ENCODE results near the gene PLA2G4A. TPM values are rescaled to one million over a fixed set of nuclear protein-coding genes. Genes with fewer than 3 reads are reported as not detected.

Gene PLA2G4A
- total and polyA plus RNA-seq, 2 donors (not counting 3 experiments of a cell fraction or from before 2014, with no cell fraction given): 8.2 to 13.3 TPM

DNA sequence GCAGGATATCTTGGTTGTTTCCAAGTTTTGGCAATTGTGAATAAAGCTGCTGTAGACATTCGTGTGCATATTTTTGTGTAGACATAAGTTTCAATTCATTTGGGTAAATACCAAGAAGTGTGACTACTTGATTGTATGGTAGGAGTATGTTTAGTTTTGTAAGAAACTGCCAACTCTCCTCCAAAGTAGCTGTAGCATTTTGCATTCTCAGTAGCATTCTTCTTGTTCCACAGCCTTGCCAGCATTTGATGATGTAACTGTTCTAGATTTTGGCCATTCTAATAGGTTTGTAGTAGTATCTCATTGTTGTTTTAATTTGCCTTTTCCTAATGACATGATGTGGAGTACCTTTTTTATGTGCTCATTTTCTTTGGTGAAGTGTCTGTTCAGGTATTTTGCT, 38.6 kb upstream of the PLA2G4A start:
- Histone ChIP-seq H3K4me2 (ENCODE audit: insufficient read depth, low read length) (no peak overlapping the region), H3K9me3 (replicated peaks; ENCODE audit: control insufficient read depth, insufficient read depth, low read length) (no peaks in the 10 kb centered on the region), H3K4me3 (replicated peaks in 1 of 3; ENCODE audit: insufficient read depth in 1 of 3, low read depth in 1 of 3, low read length in 3 of 3) (no peak overlapping the region), H3K4me1 (ENCODE audit: control insufficient read depth, extremely low read depth, insufficient read depth, low read length) (no peaks in the 10 kb centered on the region), H3K79me2 (ENCODE audit: control insufficient read depth, insufficient read depth, low read length) (no peaks in the 10 kb centered on the region), H3K9me1 (replicated peaks; ENCODE audit: control insufficient read depth, extremely low read depth, insufficient read depth, low read length) (no peaks in the 10 kb centered on the region), H2AFZ (ENCODE audit: low read depth, low read length) (no peak overlapping the region), H3K36me3 (ENCODE audit: control insufficient read depth in 2 of 2, extremely low read depth in 1 of 2, insufficient read depth in 2 of 2, low read length in 2 of 2) (no peaks in the 10 kb centered on the region), H3K27ac (ENCODE audit: insufficient read depth, low read depth, low read length) (no peak overlapping the region), H3K9ac (replicated peaks; ENCODE audit: extremely low read depth, insufficient read depth, low read length) (no peak overlapping the region), H4K20me1 (replicated peaks; ENCODE audit: control insufficient read depth, extremely low read depth, insufficient read depth, low read length) (no peaks in the 10 kb centered on the region), H3K27me3 (ENCODE audit: control insufficient read depth in 2 of 2, insufficient read depth in 2 of 2, low read length in 2 of 2) (no peaks in the 10 kb centered on the region)
- dilution Hi-C loops (cut with MboI; ENCODE audit: extremely low pct_ligation_motif_present, low sequenced_read_pairs) (no loop called here), intact Hi-C loops (cut with micrococcal nuclease) (no loop called here)
- no peak for FAIRE-seq
- no TSS peak for BruUV-seq (replicated peaks)
- CTCF ChIA-PET: no interaction called here
- DNase-seq (ENCODE audit: low read depth, low spot score): no peak
- TF ChIP-seq JUN (IDR thresholded peaks at IDR 0.05; ENCODE audit: borderline replicate concordance, insufficient read depth, insufficient read length, low read depth) (no peak), FOS (IDR thresholded peaks at IDR 0.05; ENCODE audit: borderline replicate concordance, insufficient read depth, low read length) (no peak), POLR2A (IDR thresholded peaks at IDR 0.05; ENCODE audit: low read depth, low read length) (no peak), POLR2AphosphoS5 (IDR thresholded peaks at IDR 0.05; ENCODE audit: insufficient read depth, low read depth, low read length) (no peak), GATA2 (IDR thresholded peaks at IDR 0.05; ENCODE audit: insufficient read depth, insufficient read length, low read depth, low read length) (no peak), EZH2 (IDR thresholded peaks at IDR 0.05; ENCODE audit: borderline replicate concordance, low read depth, low read length, severe bottlenecking) (no peak), MYC (IDR thresholded peaks at IDR 0.05; ENCODE audit: low read depth, low read length) (no peak), CTCF (IDR thresholded peaks at IDR 0.05; ENCODE audit: extremely low read depth in 1 of 2, insufficient read depth in 1 of 2, low read depth in 1 of 2, low read length in 2 of 2) (no peak)
- TF ChIP-seq, protein P1, sequence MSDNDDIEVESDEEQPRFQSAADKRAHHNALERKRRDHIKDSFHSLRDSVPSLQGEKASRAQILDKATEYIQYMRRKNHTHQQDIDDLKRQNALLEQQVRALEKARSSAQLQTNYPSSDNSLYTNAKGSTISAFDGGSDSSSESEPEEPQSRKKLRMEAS (IDR thresholded peaks at IDR 0.05; ENCODE audit: insufficient read depth, insufficient read length): no peak
- POLR2A ChIA-PET: no interaction called here
